HG03108 (cell line): ENCODE results near the gene ZNF865.

Experiments used
- ATAC-seq: cut with Tn5 transposase; IDR thresholded peaks from one replicate; pipeline ENCODE4 v1.9.1; 2021; ENCODE audit warnings: moderate library complexity; ENCODE audit not compliant: unreplicated experiment

The ZNF865 gene

GRCh38 chr19:55643887-55644176 lies 38.4 kb downstream of the ZNF865 start:
- ATAC-seq, result no peak

GRCh38 chr19:55644191-55644833 lies 38.9 kb downstream of the ZNF865 start:
- ATAC-seq, result no peak

GRCh38 chr19:55644842-55645511 lies 39.5 kb downstream of the ZNF865 start:
- ATAC-seq, result no peak

GRCh38 chr19:55645512-55645881 lies 40.0 kb downstream of the ZNF865 start:
- no peak for ATAC-seq

- no peak for ATAC-seq
These were observed 41.7 kb downstream of the ZNF865 start for GRCh38 chr19:55646889-55647731.

GRCh38 chr19:55647732-55648584 lies 42.5 kb downstream of the ZNF865 start, which contains the start of gene CCDC106:
CCDC106 (plus strand) TSS chr19:55648212; CDS start chr19:55649047, 835 bp downstream.
- ATAC-seq, result no peak

- no peak for ATAC-seq
These were observed 43.3 kb downstream of the ZNF865 start for GRCh38 chr19:55648585-55649267.

- ATAC-seq, result no peak
These were observed 44.0 kb downstream of the ZNF865 start for GRCh38 chr19:55649268-55650125.

- ATAC-seq, result no peak
These were observed 44.7 kb downstream of the ZNF865 start for GRCh38 chr19:55650126-55650557.

GRCh38 chr19:55650602-55651230 lies 45.3 kb downstream of the ZNF865 start:
- ATAC-seq, result no peak

GRCh38 chr19:55651236-55651635 lies 45.8 kb downstream of the ZNF865 start:
- no peak for ATAC-seq

- ATAC-seq, result no peak
These were observed 47.1 kb downstream of the ZNF865 start for GRCh38 chr19:55652311-55653128.

GRCh38 chr19:55653651-55654322 lies 48.3 kb downstream of the ZNF865 start:
- ATAC-seq, result peak; percentile 32

- peak; percentile 37 for ATAC-seq
These were observed 48.9 kb downstream of the ZNF865 start for GRCh38 chr19:55654323-55654867.

GRCh38 chr19:55654868-55655647 lies 49.6 kb downstream of the ZNF865 start, which contains the start of gene U2AF2:
U2AF2 (plus strand) TSS chr19:55655035; CDS start chr19:55655105, 70 bp downstream.
- ATAC-seq, result peak; percentile 32

GRCh38 chr19:55655648-55656040 lies 50.2 kb downstream of the ZNF865 start:
- no peak for ATAC-seq
